C4-2B (cell line): Measurements from ENCODE around the gene NTRK3.

Experiments used
- CTCF ChIP-seq: fragments of 450-650 bp; conservative IDR thresholded peaks from 2 replicates; pipeline ENCODE4 v1.5.1; 2017; ENCODE audit warnings: mild to moderate bottlenecking
- ZFX ChIP-seq: fragments of 450-650 bp; IDR thresholded peaks from 2 replicates; pipeline ENCODE4 v1.6.1; 2017

- no peak for TF ChIP-seq CTCF
- TF ChIP-seq ZFX = no peak
These were observed 148.1 kb downstream of the NTRK3 start for GRCh38 chr15:88108477-88108876.
